ENCODE data around the gene AHCTF1. TPM values are rescaled to one million over a fixed set of nuclear protein-coding genes. Genes with fewer than 3 reads are reported as not detected.
A peak's percentile ranks its signal among the peaks of the same experiment; 100 is the strongest.

The AHCTF1 gene
- total RNA-seq, 3 donors from 2014 or later (not counting 1 experiment from before 2014, with no cell fraction given) = 46.5 to 50.2 (median 47.4) TPM

- H3K9me3 Mint-ChIP-seq = no peaks in the 10 kb centered on the region
- intact Hi-C loops (cut with micrococcal nuclease) = no loop called here
- WGBS (ENCODE audit: insufficient coverage) = 100% methylated on average over 7 of the region's 7 CpGs
- H3K36me3 Mint-ChIP-seq = no peaks in the 10 kb centered on the region
- Histone ChIP-seq H3K36me3 (ENCODE audit: control insufficient read depth, insufficient read depth, low read length) (no peaks in the 10 kb centered on the region), H3K4me1 (ENCODE audit: control insufficient read depth, insufficient read depth, low read length) (no peaks in the 10 kb centered on the region), H3K9me3 (ENCODE audit: control insufficient read depth, insufficient read depth, low read length) (no peaks in the 10 kb centered on the region), H3K27ac (ENCODE audit: low read length) (no peak overlapping the region), H3K4me3 (ENCODE audit: low read length) (no peak overlapping the region), H3K27me3 (ENCODE audit: control insufficient read depth, insufficient read depth, low read length) (no peaks in the 10 kb centered on the region)
- no peaks in the 10 kb centered on the region for H3K27me3 Mint-ChIP-seq (ENCODE audit: low read depth in 2 of 2)
- ATAC-seq = no peak
- H3K27ac Mint-ChIP-seq = no peak overlapping the region
- no peaks in the 10 kb centered on the region for H3K4me1 Mint-ChIP-seq
- DNase-seq = no peak
- no peak overlapping the region for H3K4me3 Mint-ChIP-seq
- no peak for TF ChIP-seq CTCF (IDR thresholded peaks at IDR 0.05)
Measured at GRCh38 chr1:246947255-246947654, 15.5 kb upstream of the AHCTF1 start.

GRCh38 chr1:246946366-246946765 lies 14.6 kb upstream of the AHCTF1 start:
- H3K27ac Mint-ChIP-seq = no peak overlapping the region
- intact Hi-C loops (cut with micrococcal nuclease) = no loop called here
- WGBS (ENCODE audit: insufficient coverage) = 94% methylated on average over 6 of the region's 6 CpGs

GRCh38 chr1:246934765-246935164 lies 3.0 kb upstream of the AHCTF1 start:
- Mint-ChIP-seq H3K9me3 (no peaks in the 10 kb centered on the region), H3K4me3 (peak overlapping the region; percentile 17), H3K27me3 (ENCODE audit: low read depth in 2 of 2) (no peaks in the 10 kb centered on the region), H3K36me3 (no peaks in the 10 kb centered on the region), H3K27ac (no peak overlapping the region), H3K4me1 (peaks cover 20 to 24% of the 10 kb centered on the region in 2 donors)
- WGBS (ENCODE audit: insufficient coverage) = 94% methylated on average over 1 of the region's 1 CpG
- Histone ChIP-seq H3K27me3 (ENCODE audit: control insufficient read depth, insufficient read depth, low read length) (no peaks in the 10 kb centered on the region), H3K36me3 (ENCODE audit: control insufficient read depth, insufficient read depth, low read length) (no peaks in the 10 kb centered on the region), H3K4me3 (ENCODE audit: low read length) (no peak overlapping the region), H3K27ac (ENCODE audit: low read length) (no peak overlapping the region), H3K9me3 (ENCODE audit: control insufficient read depth, insufficient read depth, low read length) (no peaks in the 10 kb centered on the region), H3K4me1 (ENCODE audit: control insufficient read depth, insufficient read depth, low read length) (peaks cover 15% of the 10 kb centered on the region)
- no peak for ATAC-seq
- TF ChIP-seq CTCF (IDR thresholded peaks at IDR 0.05) = no peak
- DNase-seq = no peak
- intact Hi-C loops (cut with micrococcal nuclease) = loop anchor here (5.0 kb wide), 1 partner anchor 143 kb away; the partner anchor contains the start of gene ZNF670

More at GRCh38 chr1:246946366-246946765, 14.6 kb upstream of the AHCTF1 start:
- H3K27ac ChIP-seq (ENCODE audit: low read length) = no peak overlapping the region
- no peaks in the 10 kb centered on the region for H3K9me3 Mint-ChIP-seq
- H3K4me3 Mint-ChIP-seq = no peak overlapping the region
- no peak overlapping the region for H3K4me3 ChIP-seq (ENCODE audit: low read length)
- H3K36me3 ChIP-seq (ENCODE audit: control insufficient read depth, insufficient read depth, low read length) = no peaks in the 10 kb centered on the region
- no peak for TF ChIP-seq CTCF (IDR thresholded peaks at IDR 0.05)
- no peaks in the 10 kb centered on the region for H3K4me1 Mint-ChIP-seq
- H3K4me1 ChIP-seq (ENCODE audit: control insufficient read depth, insufficient read depth, low read length) = no peaks in the 10 kb centered on the region
- H3K27me3 ChIP-seq (ENCODE audit: control insufficient read depth, insufficient read depth, low read length) = no peaks in the 10 kb centered on the region
- no peaks in the 10 kb centered on the region for H3K27me3 Mint-ChIP-seq (ENCODE audit: low read depth in 2 of 2)
- ATAC-seq (no peak), DNase-seq (no peak)
- H3K9me3 ChIP-seq (ENCODE audit: control insufficient read depth, insufficient read depth, low read length) = no peaks in the 10 kb centered on the region
- H3K36me3 Mint-ChIP-seq = no peaks in the 10 kb centered on the region

GRCh38 chr1:246933893-246934292 lies 2.1 kb upstream of the AHCTF1 start:
- H3K27me3 ChIP-seq (ENCODE audit: control insufficient read depth, insufficient read depth, low read length) = no peaks in the 10 kb centered on the region
- 89% methylated on average over 1 of the region's 2 CpGs for WGBS (ENCODE audit: insufficient coverage)
- no peak overlapping the region for H3K27ac ChIP-seq (ENCODE audit: low read length)
- H3K4me3 ChIP-seq (ENCODE audit: low read length) = no peak overlapping the region
- H3K36me3 ChIP-seq (ENCODE audit: control insufficient read depth, insufficient read depth, low read length) = no peaks in the 10 kb centered on the region
- peaks cover 25 to 27% of the 10 kb centered on the region in 2 donors for H3K4me1 Mint-ChIP-seq
- intact Hi-C loops (cut with micrococcal nuclease) = loop anchor here (2.0 to 5.0 kb wide), 2 partner anchors 143 to 277 kb away; partner anchors contain the start of gene ZNF670
- H3K27me3 Mint-ChIP-seq (ENCODE audit: low read depth in 2 of 2) = no peaks in the 10 kb centered on the region
- DNase-seq = no peak
- peak overlapping the region; percentile 42 for H3K4me3 Mint-ChIP-seq
- no peak overlapping the region for H3K27ac Mint-ChIP-seq
- ATAC-seq = no peak
- H3K36me3 Mint-ChIP-seq = no peaks in the 10 kb centered on the region
- H3K9me3 Mint-ChIP-seq = no peaks in the 10 kb centered on the region
- H3K9me3 ChIP-seq (ENCODE audit: control insufficient read depth, insufficient read depth, low read length) = no peaks in the 10 kb centered on the region
- TF ChIP-seq CTCF (IDR thresholded peaks at IDR 0.05) = no peak
- H3K4me1 ChIP-seq (ENCODE audit: control insufficient read depth, insufficient read depth, low read length) = peaks cover 15% of the 10 kb centered on the region
